Measurements from ENCODE around the gene PJA2.

DNA sequence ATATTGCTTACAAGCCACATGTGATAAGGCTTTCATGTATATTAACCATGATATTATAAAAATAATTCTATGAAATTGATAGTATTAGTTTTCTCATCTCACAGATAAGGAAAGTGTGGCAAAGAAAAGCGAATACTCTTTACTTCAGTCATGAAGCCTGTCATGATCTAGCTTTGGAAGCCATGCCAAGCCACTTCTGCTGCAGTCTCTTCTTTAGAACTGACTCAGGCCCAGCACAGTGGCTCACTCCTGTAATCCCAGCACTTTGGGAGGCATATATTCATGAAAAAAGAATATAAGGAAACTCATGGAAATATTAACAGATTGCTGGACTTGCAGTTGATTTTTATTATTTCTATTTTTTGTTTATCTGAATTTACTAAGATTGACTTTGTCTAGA lies 42.9 kb upstream of the PJA2 start:
- TF ChIP-seq POLR2A (IDR thresholded peaks at IDR 0.05): no peak
- TF ChIP-seq, protein P1, sequence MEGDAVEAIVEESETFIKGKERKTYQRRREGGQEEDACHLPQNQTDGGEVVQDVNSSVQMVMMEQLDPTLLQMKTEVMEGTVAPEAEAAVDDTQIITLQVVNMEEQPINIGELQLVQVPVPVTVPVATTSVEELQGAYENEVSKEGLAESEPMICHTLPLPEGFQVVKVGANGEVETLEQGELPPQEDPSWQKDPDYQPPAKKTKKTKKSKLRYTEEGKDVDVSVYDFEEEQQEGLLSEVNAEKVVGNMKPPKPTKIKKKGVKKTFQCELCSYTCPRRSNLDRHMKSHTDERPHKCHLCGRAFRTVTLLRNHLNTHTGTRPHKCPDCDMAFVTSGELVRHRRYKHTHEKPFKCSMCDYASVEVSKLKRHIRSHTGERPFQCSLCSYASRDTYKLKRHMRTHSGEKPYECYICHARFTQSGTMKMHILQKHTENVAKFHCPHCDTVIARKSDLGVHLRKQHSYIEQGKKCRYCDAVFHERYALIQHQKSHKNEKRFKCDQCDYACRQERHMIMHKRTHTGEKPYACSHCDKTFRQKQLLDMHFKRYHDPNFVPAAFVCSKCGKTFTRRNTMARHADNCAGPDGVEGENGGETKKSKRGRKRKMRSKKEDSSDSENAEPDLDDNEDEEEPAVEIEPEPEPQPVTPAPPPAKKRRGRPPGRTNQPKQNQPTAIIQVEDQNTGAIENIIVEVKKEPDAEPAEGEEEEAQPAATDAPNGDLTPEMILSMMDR (IDR thresholded peaks at IDR 0.05 in 8 of 11, conservative IDR thresholded peaks at IDR 0.05 in 3 of 11): no peak
- no peak for TF ChIP-seq POLR2AphosphoS5 (IDR thresholded peaks at IDR 0.05)
